ENCODE results near the gene TAS1R1.

The TAS1R1 gene

GRCh38 chr1:6530504-6531160 is 24.5 kb upstream of the TAS1R1 start:
- no peaks in the 10 kb centered on the region for H3K9me3 ChIP-seq (replicated peaks in 1 of 11)
- peaks cover 81 to 100% (median 99%) of the 10 kb centered on the region in 11 experiments for H3K36me3 ChIP-seq
- no peak overlapping the region for H3K4me3 ChIP-seq
- H3K4me1 ChIP-seq: peaks cover 0 to 7% (median 2%) of the 10 kb centered on the region in 10 experiments; a peak in 10 of 20 replicates
- H3K27ac ChIP-seq: no peak overlapping the region
- H3K4me2 ChIP-seq: no peak overlapping the region
- H4K20me1 ChIP-seq: peaks cover 0 to 62% (median 21%) of the 10 kb centered on the region in 11 experiments; a peak in 16 of 22 replicates
- no peak for TF ChIP-seq Cebpa-rat (IDR thresholded peaks at IDR 0.05)
- H3K9ac ChIP-seq: no peak overlapping the region
- H3K27me3 ChIP-seq: no peaks in the 10 kb centered on the region

GRCh38 chr1:6531996-6532395 is 23.1 kb upstream of the TAS1R1 start:
- Histone ChIP-seq H3K4me2 (no peak overlapping the region), H3K9ac (no peak overlapping the region), H3K9me3 (replicated peaks in 1 of 11) (no peaks in the 10 kb centered on the region), H4K20me1 (peaks cover 0 to 62% (median 28%) of the 10 kb centered on the region in 11 experiments; a peak in 16 of 22 replicates), H3K4me3 (no peak overlapping the region), H3K27me3 (no peaks in the 10 kb centered on the region), H3K36me3 (peaks cover 68 to 100% (median 95%) of the 10 kb centered on the region in 11 experiments), H3K4me1 (peaks cover 0 to 7% (median 2%) of the 10 kb centered on the region in 10 experiments; a peak in 10 of 20 replicates), H3K27ac (no peak overlapping the region)
- TF ChIP-seq Cebpa-rat (IDR thresholded peaks at IDR 0.05): no peak

GRCh38 chr1:6534248-6534822 is 20.8 kb upstream of the TAS1R1 start:
- Histone ChIP-seq H3K27me3 (no peaks in the 10 kb centered on the region), H3K4me3 (no peak overlapping the region), H3K4me1 (peaks cover 0 to 7% (median 2%) of the 10 kb centered on the region in 10 experiments; a peak in 10 of 20 replicates), H4K20me1 (peaks cover 0 to 72% (median 41%) of the 10 kb centered on the region in 11 experiments; a peak in 17 of 22 replicates), H3K9ac (no peak overlapping the region), H3K4me2 (no peak overlapping the region), H3K27ac (no peak overlapping the region), H3K9me3 (replicated peaks in 1 of 11) (no peaks in the 10 kb centered on the region), H3K36me3 (peaks cover 56 to 100% (median 94%) of the 10 kb centered on the region in 11 experiments)
- no peak for TF ChIP-seq Cebpa-rat (IDR thresholded peaks at IDR 0.05)

GRCh38 chr1:6535214-6535613 is 19.9 kb upstream of the TAS1R1 start:
- Histone ChIP-seq H3K36me3 (peaks cover 55 to 99% (median 88%) of the 10 kb centered on the region in 11 experiments), H3K27ac (no peak overlapping the region), H3K9ac (no peak overlapping the region), H3K4me3 (no peak overlapping the region), H3K4me2 (peak overlapping the region in 3 of 11 experiments; percentile 1 to 72 (median 9); a peak in 4 of 22 replicates), H3K4me1 (peaks cover 0 to 7% (median 2%) of the 10 kb centered on the region in 10 experiments; a peak in 10 of 20 replicates), H3K27me3 (no peaks in the 10 kb centered on the region), H4K20me1 (peaks cover 0 to 76% (median 45%) of the 10 kb centered on the region in 11 experiments; a peak in 17 of 22 replicates), H3K9me3 (replicated peaks in 1 of 11) (no peaks in the 10 kb centered on the region)
- no peak for TF ChIP-seq Cebpa-rat (IDR thresholded peaks at IDR 0.05)

GRCh38 chr1:6536291-6536690 is 18.8 kb upstream of the TAS1R1 start:
- Histone ChIP-seq H3K27ac (no peak overlapping the region), H3K27me3 (no peaks in the 10 kb centered on the region), H3K4me2 (no peak overlapping the region), H3K36me3 (peaks cover 54 to 99% (median 89%) of the 10 kb centered on the region in 11 experiments), H4K20me1 (peaks cover 0 to 73% (median 39%) of the 10 kb centered on the region in 11 experiments; a peak in 17 of 22 replicates), H3K9me3 (replicated peaks in 1 of 11) (no peaks in the 10 kb centered on the region), H3K4me1 (peaks cover 0 to 7% (median 2%) of the 10 kb centered on the region in 10 experiments; a peak in 10 of 20 replicates), H3K4me3 (no peak overlapping the region), H3K9ac (no peak overlapping the region)
- no peak for TF ChIP-seq Cebpa-rat (IDR thresholded peaks at IDR 0.05)

- no peak for TF ChIP-seq Cebpa-rat (IDR thresholded peaks at IDR 0.05)
- Histone ChIP-seq H4K20me1 (peaks cover 0 to 61% (median 39%) of the 10 kb centered on the region in 11 experiments; a peak in 17 of 22 replicates), H3K9ac (no peak overlapping the region), H3K9me3 (replicated peaks in 1 of 11) (no peaks in the 10 kb centered on the region), H3K4me1 (peaks cover 0 to 7% (median 2%) of the 10 kb centered on the region in 10 experiments; a peak in 10 of 20 replicates), H3K27ac (no peak overlapping the region), H3K4me2 (no peak overlapping the region), H3K4me3 (no peak overlapping the region), H3K27me3 (no peaks in the 10 kb centered on the region), H3K36me3 (peaks cover 45 to 99% (median 85%) of the 10 kb centered on the region in 11 experiments)
Observed at GRCh38 chr1:6538956-6539355, 16.2 kb upstream of the TAS1R1 start.

GRCh38 chr1:6544831-6545230 is 10.3 kb upstream of the TAS1R1 start:
- 0 out of 20 replicates have a peak overlapping the region, but pooled peaks of 1 of the 10 experiments have one; percentile 18 for H3K4me3 ChIP-seq
- no peaks in the 10 kb centered on the region for H3K9me3 ChIP-seq (replicated peaks in 1 of 11)
- H3K36me3 ChIP-seq: peaks cover 70 to 99% (median 93%) of the 10 kb centered on the region in 11 experiments
- peaks cover 0 to 48% (median 29%) of the 10 kb centered on the region in 11 experiments; a peak in 17 of 22 replicates for H4K20me1 ChIP-seq
- peak overlapping the region in 7 of 11 experiments; percentile 12 to 80 (median 69); a peak in 11 of 22 replicates for H3K4me2 ChIP-seq
- peak overlapping the region in 5 of 11 experiments; percentile 3 to 47 (median 38); a peak in 3 of 22 replicates for H3K9ac ChIP-seq
- H3K4me1 ChIP-seq: peaks cover 0 to 34% (median 23%) of the 10 kb centered on the region in 10 experiments; a peak in 14 of 20 replicates
- no peak for TF ChIP-seq Cebpa-rat (IDR thresholded peaks at IDR 0.05)
- no peaks in the 10 kb centered on the region for H3K27me3 ChIP-seq
- peak overlapping the region in 4 of 11 experiments; percentile 20 to 26 (median 26); a peak in 4 of 22 replicates for H3K27ac ChIP-seq

GRCh38 chr1:6545276-6546112 is 9.6 kb upstream of the TAS1R1 start:
- Histone ChIP-seq H3K27me3 (no peaks in the 10 kb centered on the region), H3K4me3 (peak overlapping the region in 1 of 10 experiments; percentile 18; a peak in 2 of 20 replicates), H3K4me2 (peak overlapping the region in 8 of 11 experiments; percentile 12 to 80 (median 65); a peak in 15 of 22 replicates), H3K36me3 (peaks cover 73 to 99% (median 96%) of the 10 kb centered on the region in 11 experiments), H3K9ac (peak overlapping the region in 5 of 11 experiments; percentile 3 to 47 (median 38); a peak in 4 of 22 replicates), H4K20me1 (peaks cover 0 to 52% (median 30%) of the 10 kb centered on the region in 11 experiments; a peak in 16 of 22 replicates), H3K9me3 (replicated peaks in 1 of 11) (no peaks in the 10 kb centered on the region), H3K4me1 (peaks cover 0 to 34% (median 23%) of the 10 kb centered on the region in 10 experiments; a peak in 14 of 20 replicates), H3K27ac (peak overlapping the region in 5 of 11 experiments; percentile 7 to 26 (median 26); a peak in 5 of 22 replicates)
- TF ChIP-seq Cebpa-rat (IDR thresholded peaks at IDR 0.05): no peak
